Right lobe of liver (tissue), 4 donors: ENCODE results near the gene LDAH.

ENCODE experiments used
- POLR2A ChIP-seq: fragments of 450-650 bp; IDR thresholded peaks from one replicate; pipeline ENCODE4 v1.6.1; 2017; ENCODE audit warnings: antibody characterized with exemption, mild to moderate bottlenecking
- TF ChIP-seq, protein P1 (sequence below), 4 donors: fragments of 200-600 bp in 3 of 4; fragments of 450-650 bp in 1 of 4; IDR thresholded peaks; one replicate each; pipeline versions ENCODE4 v1.5.1 to v1.8.0; 2016 to 2022; ENCODE audit warnings: antibody characterized with exemption in 4 of 4, mild to moderate bottlenecking in 2 of 4
- donor health status: DM: no; HTN: no; CAD: no.
- donor health status: DM: no; HTN: no; CAD: no.
- donor health status: DM: no; HTN: yes; CAD: no.

DNA sequence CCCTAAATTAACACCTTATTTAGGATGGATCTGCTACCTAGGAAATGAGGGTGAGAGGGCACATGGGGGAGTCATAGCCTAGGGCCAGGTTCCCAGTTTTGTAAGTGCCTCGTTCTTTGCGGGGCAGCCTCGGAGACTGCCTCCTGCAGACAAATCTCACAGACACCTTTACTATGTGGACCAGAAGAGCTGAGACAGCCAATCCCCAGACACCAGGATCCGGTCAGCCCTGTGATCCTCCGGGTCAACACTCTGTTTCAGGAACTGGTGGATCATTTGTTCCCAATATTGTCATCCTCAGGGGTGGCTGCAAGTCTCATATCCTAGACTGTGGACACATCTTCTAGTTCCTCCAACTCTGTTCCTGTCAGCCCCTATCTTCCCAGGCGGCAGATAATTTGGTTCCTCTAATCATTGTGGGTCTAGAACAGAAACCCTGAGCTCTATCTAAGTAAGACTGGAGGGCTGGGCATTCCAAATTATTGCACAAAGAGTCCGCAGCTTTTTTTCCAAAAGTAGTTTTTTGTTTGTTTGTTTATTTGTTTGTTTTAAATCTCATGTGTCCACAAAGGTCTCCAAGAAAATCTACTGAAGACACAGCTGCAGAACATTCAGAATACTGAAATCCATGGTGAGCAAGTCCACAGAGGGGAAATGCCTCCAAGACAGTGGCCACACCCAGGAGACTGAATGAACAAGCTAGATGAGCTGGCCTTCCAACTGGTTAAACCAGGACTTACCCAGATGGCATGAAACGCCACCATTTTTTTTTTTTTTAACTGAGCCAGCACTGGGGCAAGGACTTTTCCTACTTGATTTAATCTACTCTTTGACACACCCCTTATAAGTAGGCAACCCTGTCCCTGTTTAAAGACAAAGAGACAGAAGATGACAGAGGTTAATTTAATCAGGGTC lies 162.1 kb downstream of the LDAH start:
- TF ChIP-seq, protein P1, sequence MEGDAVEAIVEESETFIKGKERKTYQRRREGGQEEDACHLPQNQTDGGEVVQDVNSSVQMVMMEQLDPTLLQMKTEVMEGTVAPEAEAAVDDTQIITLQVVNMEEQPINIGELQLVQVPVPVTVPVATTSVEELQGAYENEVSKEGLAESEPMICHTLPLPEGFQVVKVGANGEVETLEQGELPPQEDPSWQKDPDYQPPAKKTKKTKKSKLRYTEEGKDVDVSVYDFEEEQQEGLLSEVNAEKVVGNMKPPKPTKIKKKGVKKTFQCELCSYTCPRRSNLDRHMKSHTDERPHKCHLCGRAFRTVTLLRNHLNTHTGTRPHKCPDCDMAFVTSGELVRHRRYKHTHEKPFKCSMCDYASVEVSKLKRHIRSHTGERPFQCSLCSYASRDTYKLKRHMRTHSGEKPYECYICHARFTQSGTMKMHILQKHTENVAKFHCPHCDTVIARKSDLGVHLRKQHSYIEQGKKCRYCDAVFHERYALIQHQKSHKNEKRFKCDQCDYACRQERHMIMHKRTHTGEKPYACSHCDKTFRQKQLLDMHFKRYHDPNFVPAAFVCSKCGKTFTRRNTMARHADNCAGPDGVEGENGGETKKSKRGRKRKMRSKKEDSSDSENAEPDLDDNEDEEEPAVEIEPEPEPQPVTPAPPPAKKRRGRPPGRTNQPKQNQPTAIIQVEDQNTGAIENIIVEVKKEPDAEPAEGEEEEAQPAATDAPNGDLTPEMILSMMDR (IDR thresholded peaks at IDR 0.05): no peak
- no peak for TF ChIP-seq POLR2A
